NCI-H2081 treated with DMSO at 0.1 percent for 48 hours (cell line): Measurements from ENCODE around the gene APOO.
"Not testable (repeated sequence)": the region's sequence is repeated elsewhere in the genome, so short reads cannot be mapped to it uniquely, and the experiment has no call there.

Experiments used
- DNase-seq: peaks from one replicate; lab custom pipeline; 2025; lab: John Stamatoyannopoulos, UW

Gene APOO

DNA sequence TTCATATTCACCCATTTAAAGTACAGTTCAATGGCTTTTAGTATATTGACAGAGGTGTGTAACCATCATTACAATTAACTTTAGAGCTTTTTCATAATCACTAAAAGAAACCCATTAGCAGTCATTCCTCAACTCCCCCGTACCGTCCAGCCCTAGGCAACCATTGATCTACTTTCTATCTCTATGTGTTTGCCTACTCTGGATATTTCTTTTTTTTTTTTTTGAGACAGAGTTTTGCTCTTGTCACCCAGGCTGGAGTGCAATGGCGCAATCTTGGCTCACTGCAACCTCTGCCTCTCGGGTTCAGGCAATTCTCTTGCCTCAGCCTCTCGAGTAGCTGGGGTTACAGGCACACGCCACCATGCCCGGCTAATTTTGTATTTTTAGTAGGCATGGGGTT, 48.5 kb downstream of the APOO start:
- DNase-seq: not testable (repeated sequence)

DNA sequence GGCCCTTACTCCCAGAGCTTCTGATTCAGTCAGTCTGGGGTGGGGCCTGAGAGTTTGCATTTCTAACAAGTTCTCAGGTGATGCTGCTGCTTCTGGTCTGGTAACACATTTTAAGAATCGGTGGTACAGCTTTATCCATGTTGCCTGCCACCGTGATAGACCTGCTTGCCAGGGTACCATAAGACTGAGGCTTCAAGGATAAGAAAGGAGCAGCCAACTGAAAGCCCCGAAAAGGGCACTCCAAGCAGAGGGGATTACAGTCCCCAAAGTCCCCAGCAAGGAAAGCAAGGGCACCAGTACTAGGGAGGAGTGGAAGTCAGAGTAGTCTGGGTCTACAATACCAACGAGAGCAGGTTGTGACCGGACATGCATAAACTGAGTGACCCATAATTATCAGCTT, 49.8 kb downstream of the APOO start:
- DNase-seq: no peak

DNA sequence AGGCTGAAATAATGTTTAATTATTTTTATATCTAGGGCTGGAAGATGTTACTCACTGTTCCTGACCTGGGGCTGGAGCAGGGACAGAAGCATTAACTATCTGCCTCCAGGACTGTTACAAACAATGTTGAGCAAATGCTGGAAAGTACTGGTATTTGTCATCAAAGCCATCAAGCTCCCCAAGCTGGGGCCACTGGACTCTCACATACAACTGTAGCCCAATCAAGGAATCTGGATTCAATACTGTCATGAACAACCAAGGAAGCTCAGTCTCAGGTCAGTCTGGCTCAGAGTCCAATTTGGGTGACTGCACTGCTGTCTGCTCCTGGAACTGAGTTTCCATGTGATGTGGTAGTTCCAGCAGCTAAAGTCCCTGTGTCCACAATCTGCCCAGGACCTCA, 50.4 kb downstream of the APOO start:
- no peak for DNase-seq

DNA sequence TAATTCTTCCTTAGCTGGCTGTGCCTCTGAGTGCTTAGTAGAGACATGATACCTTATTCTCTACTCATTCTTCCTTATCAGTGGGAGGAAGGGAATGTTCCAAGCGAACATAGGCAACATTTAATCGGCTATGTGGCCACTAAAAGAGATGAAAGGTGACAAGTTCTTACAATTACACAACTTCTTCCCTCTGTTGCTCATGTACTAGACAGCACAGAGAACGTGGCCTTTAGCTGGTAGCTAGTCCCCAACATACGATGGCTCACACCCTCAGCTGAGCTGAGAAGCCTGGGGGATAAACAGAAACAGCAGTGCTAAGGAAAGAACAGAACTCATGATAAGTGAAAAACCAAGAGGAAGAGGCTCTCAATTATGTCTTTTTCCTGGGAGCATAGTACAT, 52.2 kb downstream of the APOO start:
- DNase-seq: no peak

DNA sequence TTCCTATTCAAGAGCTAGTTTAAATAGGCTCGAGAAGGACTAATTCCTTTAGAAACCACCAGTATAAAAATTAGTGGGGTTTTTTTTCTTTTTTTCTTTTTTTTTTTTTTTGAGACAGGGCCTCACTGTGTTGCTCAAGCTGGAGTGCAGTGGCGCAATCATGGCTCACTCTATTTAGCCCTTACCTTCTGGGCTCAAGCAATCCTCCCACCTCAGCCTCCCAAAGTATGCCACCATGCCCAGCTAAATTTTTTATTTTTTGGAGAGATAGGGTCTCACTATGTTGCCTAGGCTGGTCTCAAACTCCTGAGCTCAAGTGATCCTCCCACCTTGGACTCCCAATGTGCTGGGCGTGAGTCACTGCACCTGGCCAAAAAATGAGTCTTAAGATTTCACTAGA, 52.8 kb downstream of the APOO start:
- no peak for DNase-seq

DNA sequence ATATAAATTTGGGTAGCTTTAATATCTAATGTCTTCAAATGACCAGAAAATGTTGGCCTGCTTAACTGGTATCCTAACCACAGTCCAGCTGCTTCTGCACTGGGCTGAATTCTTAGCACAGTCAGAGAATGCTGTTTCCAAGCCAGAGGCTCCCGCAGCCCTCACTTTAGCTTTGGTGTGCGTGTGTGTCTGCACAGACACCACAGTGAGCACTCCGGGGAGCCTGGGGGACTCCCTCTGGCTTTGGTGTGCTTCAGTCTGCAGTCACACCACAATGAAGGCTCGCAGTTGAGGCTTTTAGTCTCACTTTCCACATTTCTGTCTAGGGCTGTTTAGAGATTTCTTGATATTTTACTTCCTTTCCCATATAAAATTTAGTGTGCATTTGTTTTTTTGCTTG, 53.6 kb downstream of the APOO start:
- no peak for DNase-seq

DNA sequence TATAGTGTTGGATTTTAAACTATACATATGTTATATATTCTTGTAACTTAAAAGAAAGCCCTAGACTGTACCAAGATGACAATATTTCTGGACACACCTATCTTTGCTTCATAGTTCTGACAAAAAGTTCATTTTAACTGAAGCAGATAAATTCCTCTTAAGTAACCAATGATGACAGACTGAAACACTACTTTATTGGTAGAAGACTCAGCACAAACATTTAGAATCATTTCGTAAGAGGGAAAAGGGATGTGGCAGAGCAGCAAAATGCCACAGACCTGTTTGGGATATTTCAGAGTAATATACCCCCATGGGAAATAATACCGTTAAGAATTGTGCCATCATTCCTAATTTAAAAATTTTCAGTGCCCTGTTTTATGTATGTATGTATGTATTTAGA, 56.2 kb downstream of the APOO start:
- no peak for DNase-seq

DNA sequence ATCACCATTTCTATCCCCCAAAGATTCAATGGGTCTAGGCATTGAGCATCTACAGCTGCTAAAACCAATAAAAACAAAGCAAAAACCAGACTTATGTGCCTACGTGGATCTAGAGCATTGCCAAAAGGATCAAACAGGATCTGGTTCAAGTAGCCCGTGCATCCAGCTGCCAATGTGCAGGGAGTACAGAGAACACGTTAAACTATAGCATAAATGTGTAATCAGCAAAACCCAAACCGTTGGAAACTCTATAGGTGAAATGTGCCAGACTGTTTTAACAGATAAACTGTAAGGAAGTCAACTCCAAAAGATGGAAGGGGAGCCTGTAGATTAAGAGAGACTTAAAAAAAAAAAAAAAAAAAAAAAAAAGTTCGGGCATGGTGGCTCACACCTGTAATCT, 58.5 kb downstream of the APOO start:
- DNase-seq: no peak

DNA sequence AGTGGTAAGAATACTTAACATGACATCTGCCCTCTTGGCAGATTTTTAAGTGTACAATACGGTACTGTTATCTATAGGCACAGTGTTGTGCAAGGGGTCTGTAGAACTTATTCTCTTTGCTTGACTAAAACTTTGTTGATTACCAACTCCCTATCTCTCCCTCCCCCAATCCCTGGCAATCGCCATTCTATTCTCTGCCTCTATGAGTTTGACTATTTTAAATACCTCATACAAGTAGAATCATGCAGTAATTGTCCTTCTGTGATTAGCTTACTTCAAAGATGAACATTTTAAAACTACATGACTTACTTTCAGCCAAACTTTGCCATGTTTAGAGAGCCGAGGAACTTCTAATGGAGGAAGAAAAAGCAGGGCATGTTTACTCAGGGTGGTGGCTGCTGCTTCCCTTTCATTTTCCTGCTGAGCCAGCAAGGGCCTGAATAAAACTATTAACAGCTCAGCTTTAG, 62.4 kb downstream of the APOO start:
- no peak for DNase-seq

DNA sequence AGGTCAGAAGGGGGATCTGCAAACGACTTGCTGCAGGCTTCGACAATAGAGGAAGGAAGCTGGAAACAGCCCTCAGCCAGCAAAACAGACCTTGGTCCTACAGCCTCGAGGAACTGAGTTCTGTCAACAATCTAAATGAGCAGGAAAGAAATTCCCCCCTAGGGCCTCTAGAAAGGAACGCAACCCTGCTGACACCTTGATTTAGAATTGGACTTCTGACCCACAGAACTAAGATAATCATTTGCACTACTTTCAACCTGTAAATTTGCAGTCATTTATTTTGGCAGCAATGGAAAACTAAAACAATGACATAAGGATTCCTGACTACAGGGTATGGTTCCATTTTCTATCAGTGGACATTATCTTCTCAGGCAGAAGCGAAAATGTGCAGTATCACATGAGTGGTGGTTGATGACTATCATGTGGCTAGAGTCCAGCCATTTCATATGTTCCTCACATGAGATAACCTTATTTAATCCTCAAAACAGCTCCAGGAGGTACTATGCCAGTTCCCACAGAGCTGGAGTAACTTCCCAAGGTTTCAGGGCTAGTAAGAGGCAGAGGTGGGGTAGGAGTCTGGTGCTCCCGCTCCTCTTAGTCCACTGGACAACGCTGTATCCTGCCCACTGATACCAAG, 63.1 kb downstream of the APOO start:
- no peak for DNase-seq

DNA sequence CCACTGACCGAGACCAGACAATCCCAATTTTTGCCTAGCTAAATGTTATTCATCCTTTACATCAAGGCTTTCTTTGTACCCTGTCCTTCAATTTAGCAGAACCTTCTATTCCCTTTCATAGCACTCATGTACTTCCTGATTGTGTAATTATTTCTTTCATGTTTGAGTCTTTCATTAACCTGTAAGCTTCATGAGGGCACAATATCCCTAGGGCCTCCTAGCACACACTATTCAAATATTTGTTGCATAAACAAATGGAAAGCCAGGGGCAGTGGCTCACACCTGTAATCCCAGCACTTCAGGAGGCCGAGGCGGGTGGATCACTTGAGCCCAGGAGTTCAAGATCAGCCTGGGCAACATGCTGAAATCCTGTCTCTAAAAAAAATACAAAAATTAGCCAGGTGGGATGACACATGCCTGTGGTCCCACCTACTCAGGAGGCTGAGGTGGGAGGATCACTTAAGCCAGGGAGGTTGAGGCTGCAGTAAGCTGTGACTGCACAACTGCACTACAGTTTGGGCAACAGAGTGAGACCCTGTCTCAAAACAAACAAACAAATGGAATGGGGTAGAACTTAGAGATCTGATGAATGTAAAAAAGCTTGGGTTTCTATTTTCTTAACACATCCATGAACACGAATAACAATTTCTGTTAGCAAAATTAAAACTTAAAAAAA, 65.8 kb downstream of the APOO start:
- no peak for DNase-seq

DNA sequence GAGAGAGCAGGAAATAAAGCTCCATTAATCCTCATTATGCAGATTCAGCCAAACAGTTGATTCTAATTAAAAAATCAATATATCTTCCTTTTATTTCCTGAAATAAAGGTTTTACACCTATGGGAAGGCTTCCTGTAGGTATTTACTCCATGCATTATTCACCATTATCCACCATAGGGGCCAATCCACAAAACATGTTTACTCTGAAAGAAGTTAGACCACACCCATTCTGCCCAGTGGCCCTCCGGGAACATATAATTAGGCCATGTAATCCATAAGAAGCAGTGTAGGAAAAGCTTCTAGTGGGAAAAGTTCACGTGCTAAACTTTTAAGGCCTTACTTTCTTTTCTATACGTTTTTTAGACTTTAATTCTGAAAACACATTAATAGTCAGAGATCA, 67.1 kb downstream of the APOO start:
- no peak for DNase-seq

DNA sequence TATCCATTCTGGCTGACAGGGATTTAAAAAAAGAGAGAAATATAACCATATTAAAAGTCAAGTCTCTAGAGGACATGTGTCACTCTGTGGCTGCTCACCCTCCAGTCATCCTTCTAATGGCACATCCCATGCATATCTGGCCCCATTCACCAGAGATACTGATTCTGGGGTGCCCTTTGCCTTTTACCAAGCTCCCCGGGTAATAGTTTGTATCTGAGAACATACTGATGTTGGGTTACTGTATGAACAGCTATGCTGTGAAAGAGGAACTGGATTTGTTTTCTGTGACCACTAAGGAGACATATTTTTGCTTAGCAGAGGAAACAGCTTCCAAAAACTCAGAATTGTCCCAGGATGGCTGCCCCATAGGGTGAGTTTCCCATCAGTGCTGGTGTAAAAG, 68.8 kb downstream of the APOO start:
- no peak for DNase-seq

DNA sequence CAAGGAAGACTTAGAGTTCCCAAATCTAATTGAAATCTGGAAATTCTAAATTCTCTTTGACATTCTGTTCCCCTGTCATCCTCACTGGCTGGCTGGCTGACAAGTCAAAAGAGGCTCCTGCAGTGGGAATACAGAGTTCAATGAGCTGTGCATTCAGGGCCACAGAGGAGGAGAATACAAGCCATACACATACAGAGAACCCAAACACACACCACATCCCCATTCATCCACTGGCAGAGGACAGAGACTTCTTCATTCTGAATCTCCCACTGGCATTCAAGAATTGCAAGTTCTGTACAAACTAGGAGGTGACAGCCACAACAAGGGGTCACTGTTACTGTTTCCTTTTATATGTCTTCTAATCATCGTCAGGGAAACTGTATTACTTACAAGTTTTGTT, 75.0 kb downstream of the APOO start:
- no peak for DNase-seq

DNA sequence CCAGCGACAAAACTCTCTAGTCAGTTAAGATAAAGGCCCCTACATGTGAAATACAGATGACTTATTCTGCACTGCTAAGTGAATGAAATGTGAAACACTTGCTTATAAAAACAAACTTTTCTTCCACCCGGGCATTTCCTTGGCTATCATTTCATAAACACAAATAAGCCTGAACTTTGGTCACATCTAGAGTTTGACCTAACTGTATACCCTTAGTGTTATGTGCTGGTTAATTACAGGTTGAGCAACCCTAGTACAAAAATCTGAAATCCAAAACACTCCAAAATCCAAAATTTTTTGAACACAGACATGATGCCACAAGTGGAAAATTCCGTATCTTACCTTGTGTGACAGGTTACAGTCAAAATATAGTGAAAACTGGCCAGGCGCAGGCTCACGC, 78.9 kb downstream of the APOO start:
- DNase-seq: no peak

DNA sequence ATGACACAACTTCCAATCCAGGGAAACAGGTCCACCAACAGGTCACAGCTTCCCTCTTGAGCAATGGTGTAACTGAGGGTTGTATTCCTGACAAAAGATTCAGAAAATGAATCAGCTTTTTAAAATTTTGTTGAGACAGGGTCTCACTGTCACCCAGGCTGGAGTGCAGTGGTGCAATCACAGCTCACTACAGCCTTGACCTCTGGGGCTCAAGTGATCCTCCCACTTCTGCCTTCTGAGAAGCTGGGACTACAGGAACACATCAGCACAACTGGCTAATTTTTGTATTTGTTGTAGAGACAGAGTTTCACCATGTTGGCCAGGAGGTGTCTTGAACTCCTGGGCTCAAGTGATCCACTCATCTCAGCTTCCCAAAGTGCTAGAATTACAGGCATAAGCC, 81.1 kb downstream of the APOO start:
- DNase-seq: no peak

DNA sequence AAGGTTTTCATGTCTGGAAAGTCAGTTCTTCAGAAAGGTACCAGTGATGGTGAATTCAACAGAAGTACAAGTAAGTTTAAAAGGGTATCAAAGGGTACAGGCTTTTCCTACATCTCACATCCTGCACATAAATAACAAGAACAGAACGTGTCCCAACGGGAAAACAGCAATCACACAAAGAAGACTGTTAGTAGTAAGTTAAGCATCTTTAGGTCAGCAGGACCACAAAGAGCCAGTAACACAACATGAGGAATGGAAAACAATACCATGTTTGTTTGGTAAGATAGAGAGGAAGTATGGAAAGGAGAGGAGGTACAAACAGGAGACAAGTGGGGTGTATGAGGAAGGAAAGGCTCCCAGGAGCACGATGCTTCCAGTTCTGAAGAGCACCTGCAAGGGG, 81.5 kb downstream of the APOO start:
- DNase-seq: no peak

DNA sequence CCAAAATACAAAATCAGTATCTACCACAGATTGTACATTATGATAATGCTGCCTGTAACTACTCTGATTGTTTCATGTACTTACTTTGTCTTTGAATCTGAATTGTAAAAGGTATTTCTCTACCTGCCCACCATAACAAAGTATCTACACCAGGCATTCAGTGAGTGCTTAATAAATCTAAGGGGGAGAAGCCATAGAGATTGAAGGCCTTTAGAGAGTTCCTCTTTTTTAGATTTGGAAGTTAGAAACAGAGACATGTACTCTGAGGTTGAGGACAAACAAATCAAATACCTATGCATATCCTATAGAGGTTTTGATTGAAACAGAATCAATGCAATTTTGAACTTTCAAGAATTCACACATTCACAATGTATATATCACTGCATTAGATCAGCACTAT, 82.1 kb downstream of the APOO start:
- no peak for DNase-seq

DNA sequence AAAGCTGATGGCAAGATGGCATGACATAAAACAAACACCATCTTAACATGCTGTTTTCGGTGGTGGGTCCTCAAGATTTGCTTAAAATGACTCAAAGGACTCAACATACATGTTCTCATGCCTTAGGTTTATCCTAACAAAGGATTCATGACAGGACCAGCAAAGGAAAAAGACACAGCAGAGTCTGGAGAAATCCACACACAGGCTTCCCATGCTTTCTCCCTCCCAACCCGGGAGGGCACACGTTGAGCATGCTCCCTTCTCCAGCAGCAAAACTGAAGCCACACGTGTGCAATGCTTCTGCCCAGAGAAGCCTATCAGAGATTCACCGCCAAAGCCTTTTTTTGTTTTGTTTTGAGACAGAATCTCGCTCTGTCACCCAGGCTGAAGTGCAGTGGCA, 84.9 kb downstream of the APOO start:
- DNase-seq: no peak

DNA sequence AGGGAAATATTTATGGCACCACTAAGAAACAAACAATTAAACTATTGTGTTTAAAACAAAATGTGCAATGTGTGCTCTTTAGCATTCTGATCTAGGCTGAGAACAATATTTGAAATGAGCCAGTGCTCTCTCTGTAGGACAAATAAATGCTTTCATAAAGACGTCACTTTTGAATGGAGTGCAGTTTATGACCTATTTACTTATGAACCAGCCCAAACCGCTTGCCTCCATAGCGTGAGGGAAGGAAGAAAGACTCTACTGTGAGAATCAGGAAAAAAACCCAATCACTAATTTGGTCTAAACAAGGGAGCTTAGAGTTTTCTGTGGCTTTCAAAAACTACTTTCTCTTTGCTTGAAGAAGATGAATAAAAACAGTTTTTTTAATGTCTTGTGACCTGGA, 85.3 kb downstream of the APOO start:
- no peak for DNase-seq

DNA sequence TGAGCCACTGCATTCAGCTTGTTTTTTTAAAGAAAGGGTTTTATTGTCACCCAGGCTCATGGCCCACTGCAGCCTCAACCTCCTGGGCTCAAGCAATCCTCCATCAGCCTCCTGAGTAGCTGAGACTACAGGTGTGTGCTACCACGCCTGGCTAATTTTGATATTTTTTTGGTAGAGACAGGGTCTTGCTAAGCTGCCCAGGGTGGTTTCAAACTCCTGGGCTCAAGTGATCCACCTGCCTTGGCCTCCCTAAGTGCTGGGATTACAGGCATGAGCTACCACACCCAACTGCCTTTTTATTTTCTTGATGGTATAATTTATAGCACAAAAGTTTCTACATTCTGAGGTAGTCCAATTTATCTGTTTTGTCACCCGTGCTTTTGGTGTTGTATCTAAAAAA, 85.9 kb downstream of the APOO start:
- no peak for DNase-seq

DNA sequence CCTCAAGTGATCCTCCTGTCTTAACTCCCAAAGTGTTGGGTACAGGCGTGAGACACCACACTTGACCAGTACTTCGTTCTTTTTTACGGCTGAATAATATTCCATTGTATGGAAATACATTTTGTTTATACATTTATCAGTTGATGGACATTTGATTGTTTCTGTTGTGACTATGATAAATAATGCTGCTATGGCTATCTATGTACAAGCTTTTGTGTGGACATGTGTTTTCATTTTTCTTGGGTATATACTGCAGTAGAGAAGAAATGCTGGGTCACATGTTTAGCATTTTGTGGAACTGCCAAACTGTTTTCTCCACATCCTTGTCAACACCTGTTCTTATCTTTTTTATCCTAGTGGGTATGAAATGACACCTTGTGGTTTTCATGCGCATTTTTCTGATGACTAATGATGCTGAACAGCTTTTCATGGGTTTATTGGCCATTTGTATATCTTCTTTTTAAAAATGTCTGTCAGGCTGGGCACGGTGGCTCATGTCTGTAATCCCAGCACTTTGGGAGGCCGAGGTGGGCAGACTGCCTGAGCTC, 87.4 kb downstream of the APOO start:
- no peak for DNase-seq

DNA sequence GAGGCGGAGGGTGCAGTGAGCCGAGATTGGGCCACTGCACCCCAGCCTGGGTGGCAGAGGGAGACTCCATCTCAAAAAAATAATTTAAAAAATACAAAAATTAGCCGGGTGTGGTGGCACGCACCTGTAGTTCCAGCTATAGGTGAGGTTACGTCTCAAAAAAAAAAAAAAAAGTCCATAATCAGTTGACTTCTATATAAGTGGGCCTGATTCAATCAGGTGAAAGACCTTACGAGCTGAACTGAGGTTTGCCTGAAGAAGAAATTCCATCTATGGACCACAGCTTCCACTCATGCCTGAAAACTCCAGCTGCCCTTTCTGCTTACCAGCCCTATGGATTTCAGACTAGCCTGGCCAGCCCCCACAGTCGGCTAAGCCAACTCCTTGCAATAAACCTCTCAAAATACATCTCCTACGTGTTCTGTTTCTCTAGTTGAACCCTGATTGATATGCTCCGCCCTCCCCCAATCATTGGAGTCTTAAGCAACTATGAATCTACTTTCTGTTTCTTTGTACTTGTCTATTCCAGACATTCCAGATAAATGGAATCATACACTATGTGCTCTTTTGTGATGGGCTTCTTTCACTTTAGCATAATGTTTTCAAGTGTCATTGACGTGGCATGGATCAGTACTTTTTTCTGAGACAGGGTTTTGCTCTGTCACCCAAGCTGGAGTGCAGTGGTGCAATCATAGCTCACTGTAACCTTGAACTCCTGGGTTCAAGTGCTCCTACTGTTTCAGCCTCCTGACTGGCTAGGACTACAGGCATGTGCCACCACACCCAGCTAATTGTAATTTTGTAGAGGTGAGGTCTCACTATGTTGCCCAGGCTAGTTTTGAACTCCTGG, 88.1 kb downstream of the APOO start:
- no peak for DNase-seq
